Urinary bladder (tissue), 4 donors: ENCODE data around the gene RABGAP1L. TPM values are rescaled to one million over a fixed set of nuclear protein-coding genes. Genes with fewer than 3 reads are reported as not detected.
"Not testable (repeated sequence)": the region's sequence is repeated elsewhere in the genome, so short reads cannot be mapped to it uniquely, and the experiment has no call there.

ENCODE experiments used
- DNase-seq: peaks from one replicate; pipeline ENCODE4 v3.0.0-alpha.2; 2015; ENCODE audit errors: extremely low spot score
- H3K27ac ChIP-seq: one replicate; pipeline ENCODE4 v1.5.1; 2013; ENCODE audit warnings: low read depth, mild to moderate bottlenecking, moderate library complexity
- H3K36me3 ChIP-seq: one replicate; pipeline ENCODE4 v1.6.1; 2013; ENCODE audit warnings: mild to moderate bottlenecking, moderate library complexity; ENCODE audit not compliant: insufficient read depth
- H3K4me1 ChIP-seq: one replicate; pipeline ENCODE4 v1.6.1; 2013; ENCODE audit warnings: mild to moderate bottlenecking, moderate library complexity; ENCODE audit not compliant: insufficient read depth
- H3K4me3 ChIP-seq: one replicate; pipeline ENCODE4 v1.5.1; 2013; ENCODE audit warnings: low read depth, low read length
- WGBS: extraction: QIAGEN DNeasy Blood & Tissue Kit; methylation state at CpG from one replicate; pipeline ENCODE4 v1.1.7; 2013; 5-methylcytosine and 5-hydroxymethylcytosine counted together
- polyA plus RNA-seq: library from polyadenylated mRNA; stranded (reverse); fragments of 200-250 nt; gene quantifications from one replicate; pipeline ENCODE4 v1.2.3, GENCODE V29; 2013
- total RNA-seq: library from RNA; depleted of rRNA; stranded (reverse); fragments of >200 nt; gene quantifications from one replicate; pipeline ENCODE4 v1.2.3, GENCODE V29; 2014
- donor health status: healthy with polysubstance abuse.
- donor health status: healthy.

The RABGAP1L gene
- total and polyA plus RNA-seq, 2 donors, result 14.5 to 102 TPM

GRCh38 chr1:174326278-174326677 lies 167.0 kb downstream of the RABGAP1L start:
- H3K4me1 ChIP-seq, result no peaks in the 10 kb centered on the region
- WGBS, result 96% methylated on average over 3 of the region's 3 CpGs
- no peaks in the 10 kb centered on the region for H3K36me3 ChIP-seq
- no peak overlapping the region for H3K4me3 ChIP-seq
- DNase-seq, result no peak
- no peak overlapping the region for H3K27ac ChIP-seq

- WGBS, result 90% methylated on average over 6 of the region's 6 CpGs
- DNase-seq, result no peak
- H3K4me1 ChIP-seq, result no peaks in the 10 kb centered on the region
- no peak overlapping the region for H3K27ac ChIP-seq
- peaks cover 2% of the 10 kb centered on the region for H3K36me3 ChIP-seq
- H3K4me3 ChIP-seq, result no peak overlapping the region
Observed at GRCh38 chr1:174333437-174333836, 174.1 kb downstream of the RABGAP1L start.

GRCh38 chr1:174337000-174337681 lies 177.8 kb downstream of the RABGAP1L start:
- Histone ChIP-seq H3K4me1 (no peaks in the 10 kb centered on the region), H3K27ac (no peak overlapping the region), H3K36me3 (peaks cover 2% of the 10 kb centered on the region), H3K4me3 (no peak overlapping the region)
- WGBS, result 82% methylated on average over 4 of the region's 4 CpGs
- DNase-seq, result no peak

GRCh38 chr1:174340404-174340803 lies 181.1 kb downstream of the RABGAP1L start:
- not testable (repeated sequence) for H3K4me3 ChIP-seq, H3K36me3 ChIP-seq, H3K4me1 ChIP-seq, DNase-seq, H3K27ac ChIP-seq
- 91% methylated on average over 1 of the region's 1 CpG for WGBS

- no peak for DNase-seq
- Histone ChIP-seq H3K36me3 (no peaks in the 10 kb centered on the region), H3K4me3 (no peak overlapping the region), H3K27ac (no peak overlapping the region), H3K4me1 (no peaks in the 10 kb centered on the region)
- WGBS, result 78% methylated on average over 3 of the region's 3 CpGs
Observed at GRCh38 chr1:174344162-174344561, 184.8 kb downstream of the RABGAP1L start.

GRCh38 chr1:174352117-174352516 lies 192.8 kb downstream of the RABGAP1L start:
- DNase-seq, result no peak
- H3K4me1 ChIP-seq, result no peaks in the 10 kb centered on the region
- no peak overlapping the region for H3K27ac ChIP-seq

GRCh38 chr1:174352883-174353608 lies 193.7 kb downstream of the RABGAP1L start:
- no peaks in the 10 kb centered on the region for H3K4me1 ChIP-seq
- 64% methylated on average over 3 of the region's 3 CpGs for WGBS
- no peak overlapping the region for H3K27ac ChIP-seq
- no peak overlapping the region for H3K4me3 ChIP-seq
- no peaks in the 10 kb centered on the region for H3K36me3 ChIP-seq
- no peak for DNase-seq

More at GRCh38 chr1:174352117-174352516, 192.8 kb downstream of the RABGAP1L start:
- no peaks in the 10 kb centered on the region for H3K36me3 ChIP-seq
- H3K4me3 ChIP-seq, result no peak overlapping the region

- H3K4me1 ChIP-seq, result peaks cover 1% of the 10 kb centered on the region
- no peak overlapping the region for H3K27ac ChIP-seq
- no peak overlapping the region for H3K4me3 ChIP-seq
- H3K36me3 ChIP-seq, result peaks cover 2% of the 10 kb centered on the region
- 69% methylated on average over 3 of the region's 3 CpGs for WGBS
- no peak for DNase-seq
Observed at GRCh38 chr1:174358344-174358743, 199.0 kb downstream of the RABGAP1L start.

- WGBS, result 80% methylated on average over 6 of the region's 6 CpGs
- H3K4me3 ChIP-seq, result no peak overlapping the region
- DNase-seq, result no peak
Observed at GRCh38 chr1:174358786-174359453, 199.6 kb downstream of the RABGAP1L start.

GRCh38 chr1:174359454-174359805 lies 200.1 kb downstream of the RABGAP1L start:
- Histone ChIP-seq H3K4me3 (no peak overlapping the region), H3K27ac (no peak overlapping the region), H3K36me3 (peaks cover 2% of the 10 kb centered on the region), H3K4me1 (peaks cover 1% of the 10 kb centered on the region)
- WGBS, result 89% methylated on average over 2 of the region's 2 CpGs
- no peak for DNase-seq

More at GRCh38 chr1:174358786-174359453, 199.6 kb downstream of the RABGAP1L start:
- Histone ChIP-seq H3K27ac (no peak overlapping the region), H3K36me3 (peaks cover 2% of the 10 kb centered on the region), H3K4me1 (peaks cover 1% of the 10 kb centered on the region)

GRCh38 chr1:174364996-174365736 lies 205.8 kb downstream of the RABGAP1L start:
- no peak overlapping the region for H3K27ac ChIP-seq
- no peak for DNase-seq
- no peaks in the 10 kb centered on the region for H3K36me3 ChIP-seq
- 92% methylated on average over 8 of the region's 8 CpGs for whole genome bisulfite sequencing
- no peaks in the 10 kb centered on the region for H3K4me1 ChIP-seq
- H3K4me3 ChIP-seq, result no peak overlapping the region

- no peak overlapping the region for H3K27ac ChIP-seq
- no peak for DNase-seq
- H3K4me3 ChIP-seq, result no peak overlapping the region
- WGBS, result 71% methylated on average over 3 of the region's 3 CpGs
- no peaks in the 10 kb centered on the region for H3K36me3 ChIP-seq
- H3K4me1 ChIP-seq, result no peaks in the 10 kb centered on the region
Observed at GRCh38 chr1:174366946-174367345, 207.6 kb downstream of the RABGAP1L start.

GRCh38 chr1:174367892-174368291 lies 208.6 kb downstream of the RABGAP1L start:
- no peak overlapping the region for H3K4me3 ChIP-seq
- H3K4me1 ChIP-seq, result no peaks in the 10 kb centered on the region
- H3K27ac ChIP-seq, result no peak overlapping the region
- DNase-seq, result no peak
- 95% methylated on average over 5 of the region's 5 CpGs for WGBS
- no peaks in the 10 kb centered on the region for H3K36me3 ChIP-seq
